Left ventricle myocardium inferior (tissue), 1 donor: ENCODE measurements around the gene KRTAP9-7. TPM values are rescaled to one million over a fixed set of nuclear protein-coding genes. Genes with fewer than 3 reads are reported as not detected.
"Not testable (repeated sequence)": the region's sequence is repeated elsewhere in the genome, so short reads cannot be mapped to it uniquely, and the experiment has no call there.

Experiments
- DNase-seq: peaks from one replicate; pipeline ENCODE4 v3.0.0-alpha.2; 2020
- H3K27ac ChIP-seq: fragments of 200-600 bp; replicated peaks from 2 replicates; pipeline ENCODE4 v1.8.0; 2021
- H3K27me3 ChIP-seq: fragments of 200-600 bp; 2 replicates; pipeline ENCODE4 v1.8.0; 2021; ENCODE audit warnings: low read depth
- H3K36me3 ChIP-seq: fragments of 200-600 bp; 2 replicates; pipeline ENCODE4 v1.8.0; 2021
- H3K4me1 ChIP-seq: fragments of 200-600 bp; 2 replicates; pipeline ENCODE4 v1.8.0; 2021
- H3K4me3 ChIP-seq: fragments of 200-600 bp; 2 replicates; pipeline ENCODE4 v1.8.0; 2021; ENCODE audit warnings: mild to moderate bottlenecking, moderate library complexity
- H3K9me3 ChIP-seq: fragments of 200-600 bp; replicated peaks from 2 replicates; pipeline ENCODE4 v1.8.0; 2021
- CTCF ChIP-seq: fragments of 200-600 bp; IDR thresholded peaks from 2 replicates; pipeline ENCODE4 v1.8.0; 2021; ENCODE audit warnings: antibody characterized with exemption, mild to moderate bottlenecking, borderline replicate concordance
- intact Hi-C: fragments of 100-400 bp; cut with micrococcal nuclease; formaldehyde crosslinking; loops from one replicate; pipeline ENCODE4 v1.11.0; 2022
- total RNA-seq: library from RNA; stranded (reverse); fragmentation: NEBNext Ultra II Directional; extraction: Animal tissue kit (Norgen Biotek cat#: 25700); gene quantifications from one replicate; pipeline ENCODE4 v1.2.1, GENCODE V29; 2021
- donor health status: DM: no; HTN: yes; CAD: no; lungs with severe emphysema.

KRTAP9-7 gene
- total RNA-seq, 1 donor from 2014 or later, result not detected

- Histone ChIP-seq H3K4me1 (no peaks in the 10 kb centered on the region), H3K36me3 (no peaks in the 10 kb centered on the region), H3K9me3 (no peaks in the 10 kb centered on the region), H3K27ac (no peak overlapping the region), H3K27me3 (peaks cover 43% of the 10 kb centered on the region), H3K4me3 (no peak overlapping the region)
- intact Hi-C loops, result no loop called here
- TF ChIP-seq CTCF, result no peak
- DNase-seq, result no peak
Measured at GRCh38 chr17:41264599-41264998, 10.9 kb upstream of the KRTAP9-7 start.

- peaks cover 39% of the 10 kb centered on the region for H3K27me3 ChIP-seq
- no peaks in the 10 kb centered on the region for H3K9me3 ChIP-seq
- TF ChIP-seq CTCF, result no peak
- H3K36me3 ChIP-seq, result no peaks in the 10 kb centered on the region
- no peak for DNase-seq
- H3K4me1 ChIP-seq, result no peaks in the 10 kb centered on the region
- no peak within 1 kb of the TSS for H3K4me3 ChIP-seq
- intact Hi-C loops, result no loop called here
- H3K27ac ChIP-seq, result no peak within 1 kb of the TSS
Measured at GRCh38 chr17:41265078-41265477, 10.4 kb upstream of the KRTAP9-7 start, which contains the start of gene KRTAP9-6. TSS of gene KRTAP9-6 (plus strand) at chr17:41265378. CDS start at chr17:41265378, 0 bp downstream.

GRCh38 chr17:41267711-41268110 lies 7.8 kb upstream of the KRTAP9-7 start:
- Histone ChIP-seq H3K9me3 (no peaks in the 10 kb centered on the region), H3K36me3 (no peaks in the 10 kb centered on the region), H3K27me3 (peaks cover 17% of the 10 kb centered on the region), H3K4me1 (no peaks in the 10 kb centered on the region), H3K4me3 (no peak overlapping the region), H3K27ac (no peak overlapping the region)
- intact Hi-C loops, result no loop called here
- DNase-seq, result no peak
- TF ChIP-seq CTCF, result no peak

- H3K4me3 ChIP-seq, H3K27me3 ChIP-seq, intact Hi-C loops, H3K4me1 ChIP-seq, H3K36me3 ChIP-seq, H3K9me3 ChIP-seq, DNase-seq, H3K27ac ChIP-seq: not testable (repeated sequence)
Measured at GRCh38 chr17:41271323-41271722, 4.2 kb upstream of the KRTAP9-7 start.

GRCh38 chr17:41271858-41272257 lies 3.6 kb upstream of the KRTAP9-7 start:
- Histone ChIP-seq H3K27me3 (peaks cover 12% of the 10 kb centered on the region), H3K4me3 (no peak overlapping the region), H3K4me1 (no peaks in the 10 kb centered on the region), H3K27ac (no peak overlapping the region), H3K9me3 (no peaks in the 10 kb centered on the region), H3K36me3 (no peaks in the 10 kb centered on the region)
- no peak for DNase-seq
- intact Hi-C loops, result no loop called here
- TF ChIP-seq CTCF, result no peak

GRCh38 chr17:41278176-41278955 lies 2.9 kb downstream of the KRTAP9-7 start:
- no peak for TF ChIP-seq CTCF
- intact Hi-C loops, result no loop called here
- Histone ChIP-seq H3K27me3 (peaks cover 50% of the 10 kb centered on the region), H3K36me3 (no peaks in the 10 kb centered on the region), H3K9me3 (peaks cover 6% of the 10 kb centered on the region), H3K27ac (no peak overlapping the region), H3K4me3 (no peak overlapping the region), H3K4me1 (no peaks in the 10 kb centered on the region)
- no peak for DNase-seq
